HepG2 (cell line): ENCODE data around the gene IZUMO4. TPM values are rescaled to one million over a fixed set of nuclear protein-coding genes. Genes with fewer than 3 reads are reported as not detected.

Source experiments
- HHEX ChIP-seq: IDR thresholded peaks from 2 replicates; pipeline ENCODE4 v1.6.1; 2016; ENCODE audit warnings: control low read depth
- SAP130 ChIP-seq: IDR thresholded peaks from 2 replicates; pipeline ENCODE4 v1.6.1; 2016; ENCODE audit warnings: low read depth
- ZFP36L2 ChIP-seq: sonication (generic); formaldehyde crosslinking; IDR thresholded peaks from 2 replicates; pipeline ENCODE4 v1.4.0; 2020; ENCODE audit warnings: missing genetic modification reagents
- ZNF230 ChIP-seq: sonication (generic); formaldehyde crosslinking; IDR thresholded peaks from 2 replicates; pipeline ENCODE4 v1.4.0; 2020; ENCODE audit warnings: mild to moderate bottlenecking, missing genetic modification reagents
- ZNF672 ChIP-seq: sonication (generic); formaldehyde crosslinking; IDR thresholded peaks from 2 replicates; pipeline ENCODE4 v1.8.1; 2022; ENCODE audit warnings: missing genetic modification reagents
- ZNF724P ChIP-seq: sonication (generic); formaldehyde crosslinking; IDR thresholded peaks from 2 replicates; pipeline ENCODE4 v1.8.0; 2022; ENCODE audit warnings: missing genetic modification reagents, borderline replicate concordance
- ZNF773 ChIP-seq: sonication (generic); formaldehyde crosslinking; IDR thresholded peaks from 2 replicates; pipeline ENCODE4 v1.4.0; 2020; ENCODE audit warnings: missing genetic modification reagents, borderline replicate concordance
- polyA plus RNA-seq, 8 experiments: library from polyadenylated mRNA; depleted of rRNA in 3 of 8; stranded (reverse) in 7 of 8; unstranded in 1 of 8; fragments of >200 nt; fragmentation: Illumina TruSeq in 4 of 8; extraction: Trizol in 4 of 8; gene quantifications; 2 replicates each; pipeline versions ENCODE4 v1.2.1 to v1.2.3, GENCODE V29; 2011 to 2016; ENCODE audit warnings: low read depth in 4 of 8, missing spikeins in 1 of 8, mixed read lengths in 1 of 8; ENCODE audit not compliant: insufficient read depth in 1 of 8
- total RNA-seq, 5 experiments: library from RNA; depleted of rRNA; stranded (reverse); fragments of >200 nt; fragmentation: Illumina TruSeq; extraction: Trizol; gene quantifications; 2 replicates each; pipeline ENCODE4 v1.2.3, GENCODE V29; 2016; ENCODE audit warnings: low read depth in 1 of 5
- TF ChIP-seq, protein P1 (sequence below): IDR thresholded peaks from 2 replicates; pipeline ENCODE4 v1.6.1; 2016; ENCODE audit warnings: missing biosample characterization, missing genetic modification reagents, low read depth
- TF ChIP-seq, protein P2 (sequence below): sonication (generic); formaldehyde crosslinking; IDR thresholded peaks from 2 replicates; pipeline ENCODE4 v1.5.1; 2020; ENCODE audit warnings: mild to moderate bottlenecking, missing genetic modification reagents, moderate library complexity
- TF ChIP-seq, protein P3 (sequence below): sonication (generic); formaldehyde crosslinking; IDR thresholded peaks from 2 replicates; pipeline ENCODE4 v1.9.0; 2021; ENCODE audit warnings: missing genetic modification reagents, mild to moderate bottlenecking, borderline replicate concordance
- TF ChIP-seq, protein P4 (sequence below): IDR thresholded peaks from 2 replicates; pipeline ENCODE4 v1.6.1; 2016
- TF ChIP-seq, protein P5 (sequence below): sonication (generic); formaldehyde crosslinking; IDR thresholded peaks from 2 replicates; pipeline ENCODE4 v1.4.0; 2020; ENCODE audit warnings: missing genetic modification reagents, borderline replicate concordance
- TF ChIP-seq, protein P6 (sequence below): sonication (generic); formaldehyde crosslinking; IDR thresholded peaks from 2 replicates; pipeline ENCODE4 v1.4.0; 2020; ENCODE audit warnings: missing genetic modification reagents

IZUMO4 gene
- total and polyA plus RNA-seq, 2 of the 13 experiments (the other 11 are each of a cell fraction or from before 2014, with no cell fraction given), result 0.77 to 3.9 TPM

DNA sequence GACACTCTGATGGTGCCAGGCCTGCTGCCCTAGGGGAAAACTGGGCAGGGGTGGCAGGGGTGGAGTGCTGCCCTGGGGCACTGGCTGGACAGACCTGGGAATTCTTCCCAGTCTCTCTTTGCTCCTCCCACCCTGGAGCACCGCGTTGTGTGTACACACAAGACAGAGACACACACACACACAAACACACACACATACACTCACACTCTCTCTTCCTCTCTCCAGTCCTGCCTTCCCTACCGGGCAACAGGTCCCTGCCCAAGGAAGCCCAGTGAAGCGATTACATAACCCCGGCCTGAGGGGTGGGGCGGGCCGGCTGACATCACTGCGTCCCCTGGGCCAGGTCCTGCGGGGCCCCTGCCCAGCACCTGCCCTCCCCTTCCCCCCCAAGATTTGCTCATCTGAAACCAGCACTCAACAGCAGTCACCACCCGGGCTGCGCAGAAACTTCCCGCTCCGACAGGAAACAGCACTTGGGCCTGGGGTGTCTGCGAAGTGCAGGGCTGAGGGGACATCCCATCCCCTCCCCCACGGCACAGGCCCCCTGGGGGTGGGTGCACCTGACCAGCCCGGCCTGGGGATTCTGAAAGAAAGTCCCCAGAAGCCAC is 46.9 kb upstream of the IZUMO4 start (continued):
- TF ChIP-seq, protein P1, sequence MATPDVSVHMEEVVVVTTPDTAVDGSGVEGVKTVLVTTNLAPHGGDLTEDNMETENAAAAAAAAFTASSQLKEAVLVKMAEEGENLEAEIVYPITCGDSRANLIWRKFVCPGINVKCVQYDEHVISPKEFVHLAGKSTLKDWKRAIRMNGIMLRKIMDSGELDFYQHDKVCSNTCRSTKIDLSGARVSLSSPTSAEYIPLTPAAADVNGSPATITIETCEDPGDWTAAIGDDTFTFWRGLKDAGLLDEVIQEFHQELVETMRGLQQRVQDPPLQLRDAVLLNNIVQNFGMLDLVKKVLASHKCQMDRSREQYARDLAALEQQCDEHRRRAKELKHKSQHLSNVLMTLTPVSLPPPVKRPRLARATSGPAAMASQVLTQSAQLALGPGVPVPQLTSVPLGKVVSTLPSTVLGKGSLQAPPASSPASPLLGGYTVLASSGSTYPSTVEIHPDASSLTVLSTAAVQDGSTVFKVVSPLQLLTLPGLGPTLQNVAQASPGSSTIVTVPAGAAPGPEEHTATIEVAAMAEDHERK (CRISPR knock-in tag), result no peak
- TF ChIP-seq, protein P2, sequence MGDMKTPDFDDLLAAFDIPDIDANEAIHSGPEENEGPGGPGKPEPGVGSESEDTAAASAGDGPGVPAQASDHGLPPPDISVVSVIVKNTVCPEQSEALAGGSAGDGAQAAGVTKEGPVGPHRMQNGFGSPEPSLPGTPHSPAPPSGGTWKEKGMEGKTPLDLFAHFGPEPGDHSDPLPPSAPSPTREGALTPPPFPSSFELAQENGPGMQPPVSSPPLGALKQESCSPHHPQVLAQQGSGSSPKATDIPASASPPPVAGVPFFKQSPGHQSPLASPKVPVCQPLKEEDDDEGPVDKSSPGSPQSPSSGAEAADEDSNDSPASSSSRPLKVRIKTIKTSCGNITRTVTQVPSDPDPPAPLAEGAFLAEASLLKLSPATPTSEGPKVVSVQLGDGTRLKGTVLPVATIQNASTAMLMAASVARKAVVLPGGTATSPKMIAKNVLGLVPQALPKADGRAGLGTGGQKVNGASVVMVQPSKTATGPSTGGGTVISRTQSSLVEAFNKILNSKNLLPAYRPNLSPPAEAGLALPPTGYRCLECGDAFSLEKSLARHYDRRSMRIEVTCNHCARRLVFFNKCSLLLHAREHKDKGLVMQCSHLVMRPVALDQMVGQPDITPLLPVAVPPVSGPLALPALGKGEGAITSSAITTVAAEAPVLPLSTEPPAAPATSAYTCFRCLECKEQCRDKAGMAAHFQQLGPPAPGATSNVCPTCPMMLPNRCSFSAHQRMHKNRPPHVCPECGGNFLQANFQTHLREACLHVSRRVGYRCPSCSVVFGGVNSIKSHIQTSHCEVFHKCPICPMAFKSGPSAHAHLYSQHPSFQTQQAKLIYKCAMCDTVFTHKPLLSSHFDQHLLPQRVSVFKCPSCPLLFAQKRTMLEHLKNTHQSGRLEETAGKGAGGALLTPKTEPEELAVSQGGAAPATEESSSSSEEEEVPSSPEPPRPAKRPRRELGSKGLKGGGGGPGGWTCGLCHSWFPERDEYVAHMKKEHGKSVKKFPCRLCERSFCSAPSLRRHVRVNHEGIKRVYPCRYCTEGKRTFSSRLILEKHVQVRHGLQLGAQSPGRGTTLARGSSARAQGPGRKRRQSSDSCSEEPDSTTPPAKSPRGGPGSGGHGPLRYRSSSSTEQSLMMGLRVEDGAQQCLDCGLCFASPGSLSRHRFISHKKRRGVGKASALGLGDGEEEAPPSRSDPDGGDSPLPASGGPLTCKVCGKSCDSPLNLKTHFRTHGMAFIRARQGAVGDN (CRISPR knock-in tag), result peak; percentile 82
- TF ChIP-seq, protein P3, sequence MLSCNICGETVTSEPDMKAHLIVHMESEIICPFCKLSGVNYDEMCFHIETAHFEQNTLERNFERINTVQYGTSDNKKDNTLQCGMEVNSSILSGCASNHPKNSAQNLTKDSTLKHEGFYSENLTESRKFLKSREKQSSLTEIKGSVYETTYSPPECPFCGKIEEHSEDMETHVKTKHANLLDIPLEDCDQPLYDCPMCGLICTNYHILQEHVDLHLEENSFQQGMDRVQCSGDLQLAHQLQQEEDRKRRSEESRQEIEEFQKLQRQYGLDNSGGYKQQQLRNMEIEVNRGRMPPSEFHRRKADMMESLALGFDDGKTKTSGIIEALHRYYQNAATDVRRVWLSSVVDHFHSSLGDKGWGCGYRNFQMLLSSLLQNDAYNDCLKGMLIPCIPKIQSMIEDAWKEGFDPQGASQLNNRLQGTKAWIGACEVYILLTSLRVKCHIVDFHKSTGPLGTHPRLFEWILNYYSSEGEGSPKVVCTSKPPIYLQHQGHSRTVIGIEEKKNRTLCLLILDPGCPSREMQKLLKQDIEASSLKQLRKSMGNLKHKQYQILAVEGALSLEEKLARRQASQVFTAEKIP (CRISPR knock-in tag), result no peak
- TF ChIP-seq ZNF773 (CRISPR knock-in tag) (no peak), SAP130 (CRISPR knock-in tag) (peak; percentile 85), ZNF672 (no peak), ZNF724P (no peak), ZNF230 (CRISPR knock-in tag) (no peak; the same call in 1 of the 2 replicates), HHEX (CRISPR knock-in tag) (0 out of 2 replicates have a peak, but pooled peaks have one; percentile 0), ZFP36L2 (no peak)
- TF ChIP-seq, protein P4, sequence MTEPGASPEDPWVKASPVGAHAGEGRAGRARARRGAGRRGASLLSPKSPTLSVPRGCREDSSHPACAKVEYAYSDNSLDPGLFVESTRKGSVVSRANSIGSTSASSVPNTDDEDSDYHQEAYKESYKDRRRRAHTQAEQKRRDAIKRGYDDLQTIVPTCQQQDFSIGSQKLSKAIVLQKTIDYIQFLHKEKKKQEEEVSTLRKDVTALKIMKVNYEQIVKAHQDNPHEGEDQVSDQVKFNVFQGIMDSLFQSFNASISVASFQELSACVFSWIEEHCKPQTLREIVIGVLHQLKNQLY, result no peak
- TF ChIP-seq, protein P5, sequence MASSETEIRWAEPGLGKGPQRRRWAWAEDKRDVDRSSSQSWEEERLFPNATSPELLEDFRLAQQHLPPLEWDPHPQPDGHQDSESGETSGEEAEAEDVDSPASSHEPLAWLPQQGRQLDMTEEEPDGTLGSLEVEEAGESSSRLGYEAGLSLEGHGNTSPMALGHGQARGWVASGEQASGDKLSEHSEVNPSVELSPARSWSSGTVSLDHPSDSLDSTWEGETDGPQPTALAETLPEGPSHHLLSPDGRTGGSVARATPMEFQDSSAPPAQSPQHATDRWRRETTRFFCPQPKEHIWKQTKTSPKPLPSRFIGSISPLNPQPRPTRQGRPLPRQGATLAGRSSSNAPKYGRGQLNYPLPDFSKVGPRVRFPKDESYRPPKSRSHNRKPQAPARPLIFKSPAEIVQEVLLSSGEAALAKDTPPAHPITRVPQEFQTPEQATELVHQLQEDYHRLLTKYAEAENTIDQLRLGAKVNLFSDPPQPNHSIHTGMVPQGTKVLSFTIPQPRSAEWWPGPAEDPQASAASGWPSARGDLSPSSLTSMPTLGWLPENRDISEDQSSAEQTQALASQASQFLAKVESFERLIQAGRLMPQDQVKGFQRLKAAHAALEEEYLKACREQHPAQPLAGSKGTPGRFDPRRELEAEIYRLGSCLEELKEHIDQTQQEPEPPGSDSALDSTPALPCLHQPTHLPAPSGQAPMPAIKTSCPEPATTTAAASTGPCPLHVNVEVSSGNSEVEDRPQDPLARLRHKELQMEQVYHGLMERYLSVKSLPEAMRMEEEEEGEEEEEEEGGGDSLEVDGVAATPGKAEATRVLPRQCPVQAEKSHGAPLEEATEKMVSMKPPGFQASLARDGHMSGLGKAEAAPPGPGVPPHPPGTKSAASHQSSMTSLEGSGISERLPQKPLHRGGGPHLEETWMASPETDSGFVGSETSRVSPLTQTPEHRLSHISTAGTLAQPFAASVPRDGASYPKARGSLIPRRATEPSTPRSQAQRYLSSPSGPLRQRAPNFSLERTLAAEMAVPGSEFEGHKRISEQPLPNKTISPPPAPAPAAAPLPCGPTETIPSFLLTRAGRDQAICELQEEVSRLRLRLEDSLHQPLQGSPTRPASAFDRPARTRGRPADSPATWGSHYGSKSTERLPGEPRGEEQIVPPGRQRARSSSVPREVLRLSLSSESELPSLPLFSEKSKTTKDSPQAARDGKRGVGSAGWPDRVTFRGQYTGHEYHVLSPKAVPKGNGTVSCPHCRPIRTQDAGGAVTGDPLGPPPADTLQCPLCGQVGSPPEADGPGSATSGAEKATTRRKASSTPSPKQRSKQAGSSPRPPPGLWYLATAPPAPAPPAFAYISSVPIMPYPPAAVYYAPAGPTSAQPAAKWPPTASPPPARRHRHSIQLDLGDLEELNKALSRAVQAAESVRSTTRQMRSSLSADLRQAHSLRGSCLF (CRISPR knock-in tag), result no peak
- TF ChIP-seq, protein P6, sequence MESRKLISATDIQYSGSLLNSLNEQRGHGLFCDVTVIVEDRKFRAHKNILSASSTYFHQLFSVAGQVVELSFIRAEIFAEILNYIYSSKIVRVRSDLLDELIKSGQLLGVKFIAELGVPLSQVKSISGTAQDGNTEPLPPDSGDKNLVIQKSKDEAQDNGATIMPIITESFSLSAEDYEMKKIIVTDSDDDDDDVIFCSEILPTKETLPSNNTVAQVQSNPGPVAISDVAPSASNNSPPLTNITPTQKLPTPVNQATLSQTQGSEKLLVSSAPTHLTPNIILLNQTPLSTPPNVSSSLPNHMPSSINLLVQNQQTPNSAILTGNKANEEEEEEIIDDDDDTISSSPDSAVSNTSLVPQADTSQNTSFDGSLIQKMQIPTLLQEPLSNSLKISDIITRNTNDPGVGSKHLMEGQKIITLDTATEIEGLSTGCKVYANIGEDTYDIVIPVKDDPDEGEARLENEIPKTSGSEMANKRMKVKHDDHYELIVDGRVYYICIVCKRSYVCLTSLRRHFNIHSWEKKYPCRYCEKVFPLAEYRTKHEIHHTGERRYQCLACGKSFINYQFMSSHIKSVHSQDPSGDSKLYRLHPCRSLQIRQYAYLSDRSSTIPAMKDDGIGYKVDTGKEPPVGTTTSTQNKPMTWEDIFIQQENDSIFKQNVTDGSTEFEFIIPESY (CRISPR knock-in tag), result peak; percentile 52; the same call in 1 of the 2 replicates
